Small intestine (tissue), 7 donors: Measurements from ENCODE around the gene COL9A2. TPM values are rescaled to one million over a fixed set of nuclear protein-coding genes. Genes with fewer than 3 reads are reported as not detected.
A peak's percentile ranks its signal among the peaks of the same experiment; 100 is the strongest.

ENCODE experiments used
- DNase-seq, 2 donors: peaks; one replicate each; pipeline versions ENCODE4 v3.0.0 to v3.0.0-alpha.2; 2013
- FAIRE-seq: peaks from 2 replicates; lab custom pipeline; 2012; peaks lifted over from hg19 to GRCh38; lab: Jason Lieb, UNC
- H3K27ac ChIP-seq, 3 donors: one replicate each; pipeline ENCODE4 v1.5.1; 2013; ENCODE audit warnings: low read length in 2 of 3, mild to moderate bottlenecking in 2 of 3, control low read depth in 1 of 3, inconsistent platforms in 1 of 3, low read depth in 1 of 3, moderate library complexity in 1 of 3
- H3K27me3 ChIP-seq, 3 donors: one replicate each; pipeline ENCODE4 v1.6.1; 2013; ENCODE audit warnings: low read length in 3 of 3, inconsistent platforms in 1 of 3; ENCODE audit not compliant: control insufficient read depth in 3 of 3, insufficient read depth in 3 of 3
- H3K36me3 ChIP-seq, 3 donors: one replicate each; pipeline ENCODE4 v1.6.1; 2013; ENCODE audit warnings: low read length in 3 of 3, inconsistent platforms in 1 of 3, low read depth in 1 of 3, mild to moderate bottlenecking in 1 of 3, moderate library complexity in 1 of 3; ENCODE audit not compliant: control insufficient read depth in 3 of 3, insufficient read depth in 2 of 3
- H3K4me1 ChIP-seq, 3 donors: one replicate each; pipeline ENCODE4 v1.6.1; 2013; ENCODE audit warnings: low read length in 2 of 3, inconsistent platforms in 1 of 3, low read depth in 1 of 3, mild to moderate bottlenecking in 1 of 3, moderate library complexity in 1 of 3; ENCODE audit not compliant: control insufficient read depth in 3 of 3, insufficient read depth in 2 of 3
- H3K4me3 ChIP-seq, 3 donors: one replicate each; pipeline ENCODE4 v1.5.1; 2013; ENCODE audit warnings: low read length in 3 of 3, control low read depth in 1 of 3, inconsistent platforms in 1 of 3, low read depth in 1 of 3, mild to moderate bottlenecking in 1 of 3, moderate library complexity in 1 of 3
- H3K9me3 ChIP-seq, 2 donors: one replicate each; pipeline ENCODE4 v1.6.1; 2013; ENCODE audit warnings: low read depth in 1 of 2, low read length in 1 of 2; ENCODE audit not compliant: control insufficient read depth in 2 of 2, insufficient read depth in 1 of 2
- WGBS, 3 donors: extraction: QIAGEN DNeasy Blood & Tissue Kit; methylation state at CpG; one replicate each; pipeline ENCODE4 v1.1.7; 2013; 5-methylcytosine and 5-hydroxymethylcytosine counted together
- polyA plus RNA-seq, 4 donors: library from polyadenylated mRNA; stranded (reverse) in 3 of 4; unstranded in 1 of 4; fragments of 200-250 nt in 3 of 4; fragments of 120-200 nt in 1 of 4; gene quantifications; one replicate each; pipeline versions ENCODE4 v1.2.1 to v1.2.3, GENCODE V29; 2013
- donor health status: healthy with polysubstance abuse.
- donor health status: control.
- donor health status: control.
- donor health status: Bipolar disorder and iron deficiency.
- donor health status: healthy.

COL9A2 gene
- polyA plus RNA-seq, 4 donors = 2.4 to 9.1 (median 4.8) TPM; not detected in 1

DNA sequence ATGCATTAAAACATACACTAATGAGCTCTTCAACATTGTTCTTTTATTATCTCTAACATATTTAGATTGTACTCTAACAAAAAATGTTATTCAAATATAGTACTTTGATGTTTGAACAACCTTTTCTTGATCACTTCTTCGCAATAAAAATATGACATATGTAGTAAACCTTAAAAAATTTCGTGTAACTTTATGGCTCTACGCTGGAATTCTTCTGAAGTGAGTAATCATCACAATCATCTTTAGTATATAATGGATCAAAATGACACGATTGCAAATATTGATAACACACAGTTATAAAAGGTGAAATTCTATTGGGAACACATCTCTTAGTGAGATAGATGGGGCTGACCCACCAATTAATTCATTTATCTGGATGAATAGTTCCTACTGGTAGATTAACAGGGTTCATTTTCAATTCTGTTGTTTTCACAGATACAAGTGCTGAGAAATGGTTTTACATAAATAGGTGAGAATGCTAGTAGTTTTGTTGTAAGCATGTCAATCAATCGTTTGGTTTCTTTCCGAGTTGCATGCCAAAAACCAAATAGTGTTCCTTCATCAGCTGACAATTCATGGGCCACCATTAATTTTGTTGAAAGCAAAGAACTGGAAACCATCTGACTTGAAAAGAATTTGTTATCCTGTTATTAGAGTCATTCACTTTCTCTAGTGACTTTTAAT lies 60.5 kb downstream of the COL9A2 start:
- 27 to 50% (median 35%) methylated on average over 6 of the region's 6 CpGs for WGBS, 3 donors
- Histone ChIP-seq H3K27me3 (no peaks in the 10 kb centered on the region), H3K4me1 (peaks cover 0 to 6% (median 2%) of the 10 kb centered on the region in 3 donors), H3K9me3 (no peaks in the 10 kb centered on the region), H3K27ac (peak overlapping the region in 2 of 3 donors; percentile 32 to 95), H3K36me3 (peaks cover 0 to 14% (median 7%) of the 10 kb centered on the region in 3 donors), H3K4me3 (peak overlapping the region in 1 of 3 donors; percentile 80)
- FAIRE-seq = no peak
- DNase-seq = peak in 1 of 2 donors; percentile 27

DNA sequence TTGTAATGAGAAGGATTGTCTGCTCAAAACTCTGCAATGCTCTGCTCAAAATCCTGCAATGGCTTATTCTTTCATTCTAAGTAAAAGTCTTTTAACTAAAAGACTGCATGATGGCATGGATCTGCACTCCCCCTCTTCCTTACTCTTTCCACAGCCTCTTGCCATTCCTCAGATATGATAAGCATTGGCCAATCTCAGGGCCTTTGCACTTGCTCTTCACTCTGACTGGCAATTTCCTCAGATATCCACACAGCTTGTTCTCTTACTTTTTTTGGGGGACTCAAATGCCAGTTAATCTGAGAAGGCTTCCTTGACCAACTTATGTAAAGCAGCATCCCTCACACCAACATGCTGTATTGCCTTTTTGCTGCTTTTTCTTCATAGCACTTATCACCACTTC lies 61.9 kb downstream of the COL9A2 start:
- H3K27ac ChIP-seq = no peak overlapping the region
- no peaks in the 10 kb centered on the region for H3K9me3 ChIP-seq
- DNase-seq (no peak), FAIRE-seq (no peak)
- no peak overlapping the region for H3K4me3 ChIP-seq
- peaks cover 0 to 6% (median 2%) of the 10 kb centered on the region in 3 donors for H3K4me1 ChIP-seq
- H3K36me3 ChIP-seq = peaks cover 0 to 9% (median 0%) of the 10 kb centered on the region in 3 donors
- H3K27me3 ChIP-seq = no peaks in the 10 kb centered on the region

DNA sequence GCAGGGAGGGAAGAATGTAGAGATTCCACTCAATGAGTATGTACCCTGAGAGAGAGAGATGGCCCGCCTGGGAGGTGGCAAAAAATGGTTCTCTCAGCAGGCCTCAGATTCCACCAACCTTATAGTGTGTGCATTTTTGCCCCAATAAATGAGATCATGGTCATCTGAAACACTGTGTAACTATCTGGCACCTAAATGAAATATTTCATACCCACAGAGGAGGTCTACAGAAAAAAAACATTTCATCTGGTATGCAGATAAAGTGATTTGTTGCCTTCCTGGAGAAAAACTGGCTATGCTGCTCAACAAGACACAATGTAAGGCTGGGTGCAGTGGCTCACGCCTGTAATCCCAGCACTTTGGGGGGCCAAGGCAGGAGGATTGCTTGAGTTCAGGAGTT lies 64.5 kb downstream of the COL9A2 start:
- H3K4me3 ChIP-seq = no peak overlapping the region
- no peak for FAIRE-seq
- no peak for DNase-seq
- no peak overlapping the region for H3K27ac ChIP-seq
- H3K36me3 ChIP-seq = no peaks in the 10 kb centered on the region
- 68 to 100% (median 95%) methylated on average over 2 of the region's 2 CpGs for WGBS, 3 donors
- peaks cover 0 to 5% (median 0%) of the 10 kb centered on the region in 3 donors for H3K4me1 ChIP-seq
- no peaks in the 10 kb centered on the region for H3K27me3 ChIP-seq
- no peaks in the 10 kb centered on the region for H3K9me3 ChIP-seq

DNA sequence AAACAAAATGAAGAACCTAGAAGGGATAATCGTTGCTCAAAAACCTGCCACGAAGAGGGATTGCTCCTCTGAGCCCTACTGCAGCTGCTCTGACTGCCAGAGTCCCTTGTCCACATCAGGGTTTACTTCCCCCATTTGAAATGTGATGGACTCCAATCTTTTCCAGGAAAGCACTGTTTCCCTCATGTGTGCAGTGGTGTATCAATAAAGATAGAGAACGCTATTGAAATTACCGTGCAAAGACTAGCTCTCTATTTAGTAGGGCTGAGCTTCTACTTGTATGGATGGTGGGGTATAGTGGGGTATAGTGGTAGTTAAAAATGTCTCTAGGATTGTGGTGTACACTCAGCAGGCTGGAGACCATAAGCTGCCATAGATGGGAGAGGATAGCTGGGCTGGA lies 65.6 kb downstream of the COL9A2 start:
- peaks cover 0 to 6% (median 0%) of the 10 kb centered on the region in 3 donors for H3K4me1 ChIP-seq
- FAIRE-seq (no peak), DNase-seq (no peak)
- 73 to 86% (median 74%) methylated on average over 4 of the region's 4 CpGs for WGBS, 3 donors
- no peak overlapping the region for H3K4me3 ChIP-seq
- H3K9me3 ChIP-seq = no peaks in the 10 kb centered on the region
- H3K36me3 ChIP-seq = no peaks in the 10 kb centered on the region
- no peaks in the 10 kb centered on the region for H3K27me3 ChIP-seq
- H3K27ac ChIP-seq = no peak overlapping the region

Other genes with a start within 250 kb of the COL9A2 start
- gene PPT1, start 220.0 kb downstream of the COL9A2 start, polyA plus RNA-seq = 10 to 100 TPM in 2 of 4 donors, 1 to 10 TPM in 2; 5.1 to 71.7 (median 23.0) TPM
- gene RLF, start 155.9 kb downstream of the COL9A2 start, polyA plus RNA-seq = 10 to 100 TPM in 1 of 4 donors, 1 to 10 TPM in 3; 3.2 to 19.0 (median 4.1) TPM
- not detected for gene TMCO2, start 69.3 kb downstream of the COL9A2 start, polyA plus RNA-seq
- gene ZMPSTE24, start 59.0 kb downstream of the COL9A2 start, polyA plus RNA-seq = 10 to 100 TPM in 3 of 4 donors, 1 to 10 TPM in 1; 9.8 to 45.0 (median 22.2) TPM
- 10 to 100 TPM; 13.0 to 27.8 (median 25.5) TPM for gene SMAP2, start 56.4 kb upstream of the COL9A2 start, polyA plus RNA-seq
- 1 to 10 TPM in 2 of 4 donors, not detected in 2; 1.2 to 2.6 TPM for gene ZFP69B, start 133.2 kb upstream of the COL9A2 start, polyA plus RNA-seq
- gene ZFP69, start 160.0 kb upstream of the COL9A2 start, polyA plus RNA-seq = 1 to 10 TPM in 3 of 4 donors, under 1 TPM in 1; 0.81 to 3.8 (median 2.0) TPM
- gene EXO5, start 191.5 kb upstream of the COL9A2 start, polyA plus RNA-seq = 10 to 100 TPM in 1 of 4 donors, 1 to 10 TPM in 3; 4.1 to 10.1 (median 6.0) TPM
- 1 to 10 TPM; 2.2 to 4.4 (median 2.4) TPM for gene ZNF684, start 214.4 kb upstream of the COL9A2 start, polyA plus RNA-seq